MM.1S (cell line): ENCODE results near the gene EXOC3L4.

Experiments
- DNase-seq: peaks from one replicate; pipeline ENCODE4 v3.0.0-alpha.2; 2015
- H2AFZ ChIP-seq: fragments of 300-600 bp; sonication (generic); 2 replicates; pipeline ENCODE4 v1.6.0; 2016; ENCODE audit warnings: antibody characterized with exemption, low read length
- H3F3A ChIP-seq: fragments of 300-600 bp; sonication (generic); 2 replicates; pipeline ENCODE4 v1.6.1; 2016; ENCODE audit warnings: mild to moderate bottlenecking, antibody characterized with exemption, low read length, moderate library complexity, mixed read lengths; ENCODE audit not compliant: insufficient read depth
- H3K27ac ChIP-seq: fragments of 300-600 bp; sonication (generic); 2 replicates; pipeline ENCODE4 v1.5.1; 2016; ENCODE audit warnings: mild to moderate bottlenecking, low read length
- H3K27me3 ChIP-seq: fragments of 300-600 bp; sonication (generic); replicated peaks from 2 replicates; pipeline ENCODE4 v1.6.0; 2016; ENCODE audit warnings: low read length; ENCODE audit not compliant: insufficient read depth
- H3K36me3 ChIP-seq: fragments of 300-600 bp; sonication (generic); replicated peaks from 2 replicates; pipeline ENCODE4 v1.6.1; 2016; ENCODE audit warnings: mild to moderate bottlenecking, low read length, mixed read lengths; ENCODE audit not compliant: insufficient read depth
- H3K4me1 ChIP-seq: fragments of 300-600 bp; sonication (generic); 2 replicates; pipeline ENCODE4 v1.6.1; 2016; ENCODE audit warnings: low read length, mixed read lengths
- H3K4me2 ChIP-seq: fragments of 300-600 bp; sonication (generic); 2 replicates; pipeline ENCODE4 v1.6.0; 2016; ENCODE audit warnings: low read depth, low read length
- H3K4me3 ChIP-seq: fragments of 300-600 bp; sonication (generic); 2 replicates; pipeline ENCODE4 v1.5.1; 2016; ENCODE audit warnings: low read length, mixed read lengths
- H3K79me2 ChIP-seq: fragments of 300-600 bp; sonication (generic); 2 replicates; pipeline ENCODE4 v1.6.1; 2016; ENCODE audit warnings: mixed run types, low read length, mixed read lengths
- H3K9ac ChIP-seq: fragments of 300-600 bp; sonication (generic); 2 replicates; pipeline ENCODE4 v1.6.1; 2016; ENCODE audit warnings: low read length, mixed read lengths
- H3K9me2 ChIP-seq: fragments of 300-600 bp; sonication (generic); replicated peaks from 2 replicates; pipeline ENCODE4 v1.6.1; 2016; ENCODE audit warnings: mild to moderate bottlenecking, low read length, mixed read lengths; ENCODE audit not compliant: insufficient read depth
- H3K9me3 ChIP-seq: fragments of 300-600 bp; sonication (generic); replicated peaks from 2 replicates; pipeline ENCODE4 v1.6.1; 2016; ENCODE audit warnings: mild to moderate bottlenecking, low read length, mixed read lengths; ENCODE audit not compliant: insufficient read depth
- H4K20me1 ChIP-seq: fragments of 300-600 bp; sonication (generic); 2 replicates; pipeline ENCODE4 v1.6.1; 2016; ENCODE audit warnings: mild to moderate bottlenecking, low read length, moderate library complexity, mixed read lengths; ENCODE audit not compliant: insufficient read depth
- CTCF ChIP-seq: fragments of 300-600 bp; sonication (generic); IDR thresholded peaks from 2 replicates; pipeline ENCODE4 v1.5.1; 2016; ENCODE audit warnings: antibody characterized with exemption, low read length, mixed read lengths
- EZH2 ChIP-seq: fragments of 300-600 bp; sonication (generic); optimal IDR thresholded peaks from 2 replicates; pipeline ENCODE3; 2017; ENCODE audit warnings: low read depth, mild to moderate bottlenecking, antibody characterized with exemption, low read length, mixed read lengths
- EZH2phosphoT487 ChIP-seq: fragments of 300-600 bp; sonication (generic); IDR thresholded peaks from 2 replicates; pipeline ENCODE4 v1.6.1; 2018; ENCODE audit warnings: antibody characterized with exemption, low read length

Gene EXOC3L4

GRCh38 chr14:103059556-103059955 lies 35.0 kb upstream of the EXOC3L4 start:
- no peak overlapping the region for H3K4me2 ChIP-seq
- H3K9me2 ChIP-seq: no peaks in the 10 kb centered on the region
- no peak for DNase-seq
- TF ChIP-seq CTCF: no peak
- no peak for TF ChIP-seq EZH2
- no peak for TF ChIP-seq EZH2phosphoT487
- no peaks in the 10 kb centered on the region for H3K36me3 ChIP-seq
- no peaks in the 10 kb centered on the region; the same call in 1 of the 2 replicates for H3K79me2 ChIP-seq
- no peak overlapping the region for H3K27ac ChIP-seq
- H3K4me3 ChIP-seq: no peak overlapping the region
- no peak overlapping the region for H2AFZ ChIP-seq
- H3F3A ChIP-seq: no peaks in the 10 kb centered on the region
- no peaks in the 10 kb centered on the region for H3K4me1 ChIP-seq
- no peaks in the 10 kb centered on the region for H3K9me3 ChIP-seq
- H3K27me3 ChIP-seq: no peaks in the 10 kb centered on the region
- no peaks in the 10 kb centered on the region for H4K20me1 ChIP-seq
- no peak overlapping the region for H3K9ac ChIP-seq

GRCh38 chr14:103061482-103061976 lies 33.0 kb upstream of the EXOC3L4 start:
- Histone ChIP-seq H3K9me2 (no peaks in the 10 kb centered on the region), H3F3A (no peaks in the 10 kb centered on the region), H3K27me3 (no peaks in the 10 kb centered on the region), H3K4me1 (no peaks in the 10 kb centered on the region), H3K4me3 (no peak overlapping the region), H3K9ac (no peak overlapping the region), H4K20me1 (no peaks in the 10 kb centered on the region), H3K36me3 (no peaks in the 10 kb centered on the region), H3K79me2 (no peaks in the 10 kb centered on the region), H2AFZ (no peak overlapping the region), H3K4me2 (no peak overlapping the region), H3K27ac (no peak overlapping the region), H3K9me3 (no peaks in the 10 kb centered on the region)
- DNase-seq: no peak
- TF ChIP-seq EZH2phosphoT487 (no peak), EZH2 (no peak), CTCF (no peak)

GRCh38 chr14:103064436-103064835 lies 30.1 kb upstream of the EXOC3L4 start:
- no peak for DNase-seq
- H3K9me3 ChIP-seq: no peaks in the 10 kb centered on the region
- H3K9me2 ChIP-seq: no peaks in the 10 kb centered on the region
- no peak overlapping the region for H2AFZ ChIP-seq
- no peaks in the 10 kb centered on the region for H3K36me3 ChIP-seq
- TF ChIP-seq EZH2 (no peak), CTCF (no peak), EZH2phosphoT487 (no peak)
- no peaks in the 10 kb centered on the region for H3K27me3 ChIP-seq
- no peaks in the 10 kb centered on the region for H4K20me1 ChIP-seq
- H3K27ac ChIP-seq: no peak overlapping the region
- H3K4me2 ChIP-seq: no peak overlapping the region
- no peak overlapping the region for H3K9ac ChIP-seq
- no peaks in the 10 kb centered on the region for H3F3A ChIP-seq
- no peaks in the 10 kb centered on the region for H3K79me2 ChIP-seq
- H3K4me3 ChIP-seq: no peak overlapping the region
- H3K4me1 ChIP-seq: no peaks in the 10 kb centered on the region
